ENCODE results near the gene PHETA1. TPM values are rescaled to one million over a fixed set of nuclear protein-coding genes. Genes with fewer than 3 reads are reported as not detected.

PHETA1 gene
- total RNA-seq, 2 experiments from 2014 or later = 2.8 to 3.4 TPM

GRCh38 chr12:111334393-111334915, 34.4 kb downstream of the PHETA1 start:
- H3K9me3 Mint-ChIP-seq (ENCODE audit: low read depth) = no peaks in the 10 kb centered on the region
- no peaks in the 10 kb centered on the region for H3K4me1 Mint-ChIP-seq
- H3K36me3 Mint-ChIP-seq = no peaks in the 10 kb centered on the region
- DNase-seq (no peak), ATAC-seq (no peak)
- peaks cover 9% of the 10 kb centered on the region for H3K27me3 Mint-ChIP-seq
- CTCF ChIA-PET = interaction anchor here (0.6 to 1.0 kb wide), 2 partner anchors 27 to 117 kb away, joined by 3 to 4 read pairs; no protein-coding TSS in a partner anchor
- no peak overlapping the region for H3K4me3 Mint-ChIP-seq
- H3K27ac Mint-ChIP-seq = no peak overlapping the region

GRCh38 chr12:111330800-111331752, 37.8 kb downstream of the PHETA1 start:
- no peak overlapping the region for H3K4me3 Mint-ChIP-seq
- DNase-seq (no peak), ATAC-seq (peak; percentile 42)
- H3K9me3 Mint-ChIP-seq (ENCODE audit: low read depth) = no peaks in the 10 kb centered on the region
- no peak overlapping the region for H3K27ac Mint-ChIP-seq
- no peaks in the 10 kb centered on the region for H3K4me1 Mint-ChIP-seq
- peaks cover 9% of the 10 kb centered on the region for H3K27me3 Mint-ChIP-seq
- CTCF ChIA-PET = interaction anchor here (0.5 to 1.5 kb wide), 6 partner anchors 11 to 482 kb away, joined by 3 to 10 read pairs (median 4); no protein-coding TSS in a partner anchor
- no peaks in the 10 kb centered on the region for H3K36me3 Mint-ChIP-seq

GRCh38 chr12:111328138-111328537, 40.8 kb downstream of the PHETA1 start:
- no peaks in the 10 kb centered on the region for H3K9me3 Mint-ChIP-seq (ENCODE audit: low read depth)
- H3K27me3 Mint-ChIP-seq = peaks cover 9% of the 10 kb centered on the region
- CTCF ChIA-PET = interaction anchor here (1.1 kb wide), 1 partner anchor 69 kb away, joined by 4 read pairs; no protein-coding TSS in a partner anchor
- ATAC-seq (no peak), DNase-seq (no peak)
- H3K27ac Mint-ChIP-seq = no peak overlapping the region
- no peak overlapping the region for H3K4me3 Mint-ChIP-seq
- H3K36me3 Mint-ChIP-seq = no peaks in the 10 kb centered on the region
- H3K4me1 Mint-ChIP-seq = no peaks in the 10 kb centered on the region

GRCh38 chr12:111327474-111327873, 41.4 kb downstream of the PHETA1 start:
- no peaks in the 10 kb centered on the region for H3K4me1 Mint-ChIP-seq
- CTCF ChIA-PET = interaction anchor here (1.1 kb wide), 1 partner anchor 70 kb away, joined by 4 read pairs; no protein-coding TSS in a partner anchor

GRCh38 chr12:111322336-111323250, 46.3 kb downstream of the PHETA1 start:
- ATAC-seq (no peak), DNase-seq (no peak)
- no peaks in the 10 kb centered on the region for H3K27me3 Mint-ChIP-seq
- no peaks in the 10 kb centered on the region for H3K4me1 Mint-ChIP-seq
- no peaks in the 10 kb centered on the region for H3K36me3 Mint-ChIP-seq
- H3K9me3 Mint-ChIP-seq (ENCODE audit: low read depth) = no peaks in the 10 kb centered on the region
- H3K4me3 Mint-ChIP-seq = no peak overlapping the region
- CTCF ChIA-PET = interaction anchor here (1.0 kb wide), 1 partner anchor 24 kb away, joined by 3 read pairs; no protein-coding TSS in a partner anchor
- H3K27ac Mint-ChIP-seq = no peak overlapping the region

More at GRCh38 chr12:111327474-111327873, 41.4 kb downstream of the PHETA1 start:
- Mint-ChIP-seq H3K27me3 (peaks cover 6% of the 10 kb centered on the region), H3K36me3 (no peaks in the 10 kb centered on the region), H3K9me3 (ENCODE audit: low read depth) (no peaks in the 10 kb centered on the region), H3K27ac (no peak overlapping the region), H3K4me3 (no peak overlapping the region)
- ATAC-seq = no peak
- no peak for DNase-seq

- ATAC-seq (no peak), DNase-seq (no peak)
- CTCF ChIA-PET = no interaction called here
- Mint-ChIP-seq H3K27me3 (peaks cover 3% of the 10 kb centered on the region), H3K36me3 (no peaks in the 10 kb centered on the region), H3K4me3 (no peak overlapping the region), H3K9me3 (ENCODE audit: low read depth) (no peaks in the 10 kb centered on the region), H3K4me1 (no peaks in the 10 kb centered on the region), H3K27ac (no peak overlapping the region)
These were observed 47.6 kb downstream of the PHETA1 start for GRCh38 chr12:111321317-111321716.

GRCh38 chr12:111320258-111321050, 48.4 kb downstream of the PHETA1 start:
- no peak for ATAC-seq
- Mint-ChIP-seq H3K9me3 (ENCODE audit: low read depth) (no peaks in the 10 kb centered on the region), H3K27ac (no peak overlapping the region), H3K4me1 (no peaks in the 10 kb centered on the region), H3K27me3 (peaks cover 7% of the 10 kb centered on the region), H3K36me3 (no peaks in the 10 kb centered on the region), H3K4me3 (no peak overlapping the region)
- no peak for DNase-seq
- CTCF ChIA-PET = interaction anchor here (1.1 kb wide), 1 partner anchor 11 kb away, joined by 3 read pairs; no protein-coding TSS in a partner anchor

GRCh38 chr12:111319600-111320257, 49.2 kb downstream of the PHETA1 start:
- DNase-seq (no peak), ATAC-seq (no peak)
- H3K36me3 Mint-ChIP-seq = no peaks in the 10 kb centered on the region
- H3K27ac Mint-ChIP-seq = no peak overlapping the region
- H3K9me3 Mint-ChIP-seq (ENCODE audit: low read depth) = no peaks in the 10 kb centered on the region
- CTCF ChIA-PET = interaction anchor here (1.1 kb wide), 1 partner anchor 11 kb away, joined by 3 read pairs; no protein-coding TSS in a partner anchor
- no peaks in the 10 kb centered on the region for H3K4me1 Mint-ChIP-seq
- no peak overlapping the region for H3K4me3 Mint-ChIP-seq
- H3K27me3 Mint-ChIP-seq = peaks cover 10% of the 10 kb centered on the region

- H3K4me1 Mint-ChIP-seq = no peaks in the 10 kb centered on the region
- H3K27me3 Mint-ChIP-seq = peaks cover 12% of the 10 kb centered on the region
- ATAC-seq = no peak
- no peaks in the 10 kb centered on the region for H3K36me3 Mint-ChIP-seq
- H3K4me3 Mint-ChIP-seq = no peak overlapping the region
- no peak for DNase-seq
- H3K9me3 Mint-ChIP-seq (ENCODE audit: low read depth) = no peaks in the 10 kb centered on the region
- CTCF ChIA-PET = interaction anchor here (0.7 to 1.6 kb wide), 2 partner anchors 47 to 423 kb away, joined by 3 read pairs; no protein-coding TSS in a partner anchor
- H3K27ac Mint-ChIP-seq = no peak overlapping the region
These were observed 50.4 kb downstream of the PHETA1 start for GRCh38 chr12:111318450-111318849.

GRCh38 chr12:111316671-111317070, 52.2 kb downstream of the PHETA1 start:
- H3K9me3 Mint-ChIP-seq (ENCODE audit: low read depth) = no peaks in the 10 kb centered on the region
- H3K27ac Mint-ChIP-seq = no peak overlapping the region
- H3K4me3 Mint-ChIP-seq = no peak overlapping the region
- H3K4me1 Mint-ChIP-seq = no peaks in the 10 kb centered on the region
- DNase-seq (no peak), ATAC-seq (no peak)
- H3K27me3 Mint-ChIP-seq = peaks cover 12% of the 10 kb centered on the region
- no peaks in the 10 kb centered on the region for H3K36me3 Mint-ChIP-seq
- CTCF ChIA-PET = interaction anchor here (0.7 to 1.6 kb wide), 2 partner anchors 18 to 421 kb away, joined by 3 read pairs; no protein-coding TSS in a partner anchor

GRCh38 chr12:111314953-111315539, 53.8 kb downstream of the PHETA1 start:
- ATAC-seq (no peak), DNase-seq (no peak)
- Mint-ChIP-seq H3K27ac (no peak overlapping the region), H3K27me3 (peaks cover 12% of the 10 kb centered on the region), H3K36me3 (no peaks in the 10 kb centered on the region), H3K9me3 (ENCODE audit: low read depth) (no peaks in the 10 kb centered on the region), H3K4me3 (no peak overlapping the region), H3K4me1 (no peaks in the 10 kb centered on the region)
- CTCF ChIA-PET = interaction anchor here (0.8 kb wide), 4 partner anchors 12 to 71 kb away, joined by 3 to 4 read pairs (median 3); no protein-coding TSS in a partner anchor

All from activated CD8-positive, alpha-beta memory T cell treated with anti-CD3 and anti-CD28 coated beads, Interleukin-2, amount 10 ng/mL, durations not matched to agents 7 days and 5 days (primary cell).